GM12892 (cell line): ENCODE measurements around the gene B3GALT6.

Experiments
- POLR2A ChIP-seq: IDR thresholded peaks from 2 replicates; pipeline ENCODE4 v1.6.1; 2011; ENCODE audit warnings: low read depth, low read length, control low read depth
- POLR2AphosphoS5 ChIP-seq: IDR thresholded peaks from 2 replicates; pipeline ENCODE4 v1.6.1; 2011; ENCODE audit warnings: low read depth, low read length, control low read depth
- TAF1 ChIP-seq: IDR thresholded peaks from 2 replicates; pipeline ENCODE4 v1.6.1; 2011; ENCODE audit warnings: low read depth, mild to moderate bottlenecking, control low read depth, low read length, borderline replicate concordance

GRCh38 chr1:1243807-1244191, 11.8 kb downstream of the B3GALT6 start:
- no peak for TF ChIP-seq POLR2A
- TF ChIP-seq TAF1: no peak
- TF ChIP-seq POLR2AphosphoS5: no peak
